Dermis microvascular lymphatic vessel endothelial cell (primary cell): ENCODE data around the gene L3MBTL4. TPM values are rescaled to one million over a fixed set of nuclear protein-coding genes. Genes with fewer than 3 reads are reported as not detected.
"Not testable (repeated sequence)": the region's sequence is repeated elsewhere in the genome, so short reads cannot be mapped to it uniquely, and the experiment has no call there.

ENCODE experiments used
- DNase-seq, 2 donors: peaks; one replicate each; pipeline versions ENCODE4 v3.0.0 to v3.0.0-alpha.2; 2010; ENCODE audit warnings: low read depth in 2 of 2
- total RNA-seq: library from RNA; depleted of rRNA; stranded (reverse); fragments of >200 nt; gene quantifications from 2 replicates; pipeline ENCODE4 v1.2.1, GENCODE V29; 2014

L3MBTL4 gene
- total RNA-seq, 1 donor from 2014 or later = 5.1 TPM

DNA sequence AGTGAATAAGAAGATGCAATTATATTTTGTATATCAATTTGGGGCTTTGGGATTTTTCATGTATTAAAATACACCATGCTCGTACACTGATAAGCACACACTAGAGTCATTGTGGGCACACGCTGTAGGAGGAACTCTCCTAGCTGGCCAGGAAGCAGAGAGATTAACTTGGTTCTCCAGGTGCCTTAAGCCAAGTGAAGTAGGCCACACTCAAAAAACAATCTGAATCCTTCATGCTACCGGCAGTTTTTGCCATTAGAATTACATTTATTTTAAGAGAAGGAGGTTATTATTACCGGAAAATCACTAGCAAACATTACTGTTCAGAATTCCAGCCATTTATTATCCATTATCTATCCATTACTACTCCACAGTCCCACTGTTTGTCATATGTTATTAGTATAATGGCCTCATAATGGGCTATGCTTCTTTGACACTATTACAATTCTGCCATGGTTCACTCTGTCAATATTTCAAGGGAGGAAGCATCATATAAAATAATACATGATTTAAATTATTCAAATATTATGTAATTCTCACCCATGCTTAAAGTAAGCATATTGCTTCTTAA lies 214.4 kb downstream of the L3MBTL4 start:
- no peak for DNase-seq

DNA sequence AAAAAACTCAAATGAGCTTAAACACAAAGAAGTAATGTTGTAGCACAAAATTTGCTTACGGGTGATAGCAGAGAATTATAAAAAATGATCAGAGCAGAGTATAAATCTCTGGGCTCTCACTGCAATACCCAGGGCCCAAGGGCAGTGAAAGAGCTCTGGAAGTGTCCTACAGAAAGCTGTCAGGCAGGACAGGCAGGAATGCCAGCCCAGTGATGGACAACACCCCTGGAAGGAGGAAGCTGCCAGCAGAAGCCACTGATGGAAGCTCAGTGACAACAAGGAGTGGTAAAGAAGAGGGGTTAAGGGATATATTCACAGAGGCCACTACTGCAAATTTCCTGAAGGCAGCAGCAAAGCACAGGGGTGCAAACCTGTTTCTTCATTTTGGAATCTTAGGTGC lies 214.9 kb downstream of the L3MBTL4 start:
- no peak for DNase-seq

DNA sequence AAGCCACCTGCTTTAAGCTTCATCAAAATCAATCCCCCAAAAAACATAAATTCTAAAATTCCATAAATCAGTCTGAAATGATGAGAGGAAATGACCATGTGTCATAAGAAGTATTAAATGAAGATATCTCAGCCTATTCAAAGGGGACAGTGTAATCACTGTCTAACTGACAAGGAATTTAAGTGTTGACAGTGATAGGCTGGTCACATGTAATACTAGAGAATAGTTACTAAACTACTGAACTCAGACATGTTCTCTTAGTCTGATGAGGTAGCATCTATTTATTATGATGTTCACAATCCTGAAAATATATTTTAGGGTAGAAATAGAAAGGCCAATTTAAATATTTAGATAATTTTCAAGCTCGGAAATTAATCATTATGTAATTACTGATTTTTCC lies 216.1 kb downstream of the L3MBTL4 start:
- no peak for DNase-seq

DNA sequence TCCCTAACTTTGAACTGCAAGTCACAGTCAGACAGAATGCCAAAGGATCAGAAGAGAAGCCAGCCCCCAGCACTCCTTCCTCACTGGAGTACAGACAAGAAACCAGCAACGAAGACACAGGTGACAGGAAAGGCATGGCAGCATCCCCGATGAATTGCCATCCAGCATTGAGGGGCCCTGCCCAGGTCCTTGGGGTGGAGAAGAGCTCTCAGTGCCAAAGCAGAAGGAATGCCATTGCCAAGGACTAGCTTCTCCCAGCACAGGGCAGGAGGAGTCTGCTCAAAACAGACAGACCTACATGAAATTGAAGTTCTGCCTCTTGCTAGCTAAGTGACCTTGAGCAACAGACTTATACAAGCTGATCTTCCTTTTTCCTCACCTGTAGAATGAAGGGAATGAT lies 220.1 kb downstream of the L3MBTL4 start:
- DNase-seq = no peak

DNA sequence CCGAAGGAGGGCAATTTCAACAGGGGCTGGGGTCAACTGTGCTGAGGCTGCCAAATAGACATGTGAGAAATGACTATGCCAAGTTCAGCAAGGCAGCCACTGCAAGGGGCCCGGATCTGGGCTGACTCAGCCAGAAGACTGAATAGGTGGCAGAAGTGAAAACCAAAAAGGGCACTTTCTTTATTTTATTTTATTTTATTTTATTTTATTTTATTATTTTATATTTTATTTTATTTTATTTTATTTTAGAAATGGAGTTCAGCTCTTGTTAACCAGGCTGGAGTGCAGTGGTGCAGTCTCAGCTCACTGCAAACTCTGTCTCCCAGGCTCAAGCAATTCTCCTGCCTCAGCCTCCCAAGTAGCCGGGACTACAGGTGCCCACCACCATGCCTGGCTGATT lies 228.9 kb downstream of the L3MBTL4 start:
- DNase-seq = not testable (repeated sequence)

DNA sequence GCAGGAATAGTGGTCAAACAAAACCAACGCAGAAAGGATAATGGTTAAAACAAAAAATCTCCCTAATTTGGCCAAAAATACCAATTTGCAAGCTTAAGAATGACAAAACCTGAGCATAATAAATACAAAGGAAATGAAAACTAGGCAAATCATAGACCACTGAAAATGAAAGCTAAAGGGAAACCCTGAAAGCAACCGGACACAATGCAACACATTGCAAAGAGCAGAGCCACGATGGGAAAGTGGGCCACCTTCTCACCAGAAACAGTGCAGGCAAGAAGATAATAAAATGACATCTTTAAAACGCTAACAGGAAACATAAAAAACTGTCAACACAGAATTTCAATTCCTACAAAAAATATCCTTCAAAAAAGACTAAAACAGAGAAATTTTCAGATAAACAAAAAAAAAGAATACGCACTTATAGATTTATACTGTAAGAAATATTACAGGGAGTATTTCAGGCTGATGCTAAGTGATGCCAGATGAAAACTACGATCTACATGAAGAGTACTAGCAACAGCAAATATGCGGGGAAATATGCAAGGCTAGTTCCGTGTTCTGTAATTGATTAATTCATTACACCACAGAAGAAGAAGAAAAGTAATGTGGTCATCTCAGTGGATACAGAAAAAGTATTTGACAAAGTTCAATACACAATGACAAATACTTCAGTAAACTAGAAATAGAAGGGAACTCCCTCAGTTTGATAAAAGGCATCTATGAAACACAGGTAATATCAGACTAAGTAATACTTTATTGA lies 239.5 kb downstream of the L3MBTL4 start:
- DNase-seq = no peak

DNA sequence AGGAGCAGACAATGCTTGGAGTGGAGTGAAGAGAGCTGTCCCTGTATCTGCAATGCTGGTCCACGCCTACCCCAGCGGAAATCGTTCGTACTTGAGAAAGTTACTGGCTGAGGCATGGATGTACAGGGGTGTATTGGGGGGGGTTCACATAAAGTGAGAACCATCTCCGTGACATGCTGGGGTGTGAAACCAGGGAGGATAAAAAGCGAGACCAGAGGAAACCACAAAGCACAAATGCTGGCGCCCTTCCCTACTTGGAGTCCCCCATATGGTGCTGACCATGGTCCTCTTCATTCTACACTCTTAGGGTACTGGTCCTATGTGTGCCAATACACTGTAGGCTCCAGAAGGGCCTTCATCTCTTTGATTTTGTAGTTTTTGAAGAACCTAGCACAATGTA lies 244.1 kb downstream of the L3MBTL4 start:
- no peak for DNase-seq

DNA sequence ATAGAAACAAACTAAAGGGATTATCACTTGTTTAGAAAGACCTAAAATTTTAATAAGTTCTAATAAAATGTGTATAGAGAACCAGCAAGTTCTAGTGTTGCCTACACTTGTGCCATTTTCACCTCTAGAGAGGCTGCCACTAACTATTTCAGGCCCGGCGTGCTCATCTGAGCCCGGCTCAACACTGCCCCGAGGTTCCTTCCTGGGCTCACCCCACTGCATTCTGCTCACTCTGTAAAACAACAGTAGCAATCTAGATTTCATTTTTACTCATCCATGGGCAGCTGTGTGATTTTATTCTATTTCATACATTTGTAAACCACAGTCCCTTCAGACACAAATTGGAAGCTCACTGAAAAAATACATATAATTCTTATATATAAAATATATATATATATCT lies 253.2 kb downstream of the L3MBTL4 start:
- DNase-seq = no peak

DNA sequence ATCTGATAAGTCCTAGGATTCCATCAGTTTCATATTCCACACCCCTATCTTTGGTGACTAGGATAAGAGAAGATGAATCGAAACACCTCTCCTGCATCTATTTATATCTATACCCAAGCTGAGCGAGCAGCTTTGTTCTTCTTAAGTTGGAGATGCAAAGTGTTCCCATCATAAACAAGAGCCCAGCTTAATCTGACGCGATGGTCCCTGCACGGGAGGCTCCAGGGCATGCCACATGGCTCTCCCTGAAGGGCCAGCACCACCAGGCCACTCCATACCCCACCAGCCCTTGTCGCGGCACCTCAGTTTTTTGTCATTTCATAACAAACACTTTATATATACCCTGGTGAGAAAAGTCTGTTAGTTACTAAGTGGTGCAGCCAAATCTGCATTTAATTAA lies 255.3 kb downstream of the L3MBTL4 start:
- no peak for DNase-seq

DNA sequence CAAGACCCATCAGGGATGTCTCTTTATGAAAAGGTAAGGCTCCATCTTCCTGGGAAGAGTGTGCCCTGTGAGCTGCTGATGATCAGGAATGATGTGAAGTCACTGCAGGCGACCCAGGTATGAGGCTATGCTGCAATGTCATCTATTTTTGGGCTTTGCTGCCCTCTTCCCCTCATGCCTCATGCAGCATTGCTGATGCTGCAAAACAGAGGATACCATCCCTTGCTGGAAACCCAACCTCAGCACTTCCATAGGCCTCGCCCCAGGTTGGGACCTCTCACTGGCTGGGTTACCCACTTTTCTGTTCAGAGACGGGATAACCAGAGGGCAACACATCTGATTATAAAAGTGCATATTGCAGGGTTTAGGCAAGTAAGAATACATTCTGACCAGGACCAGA lies 255.8 kb downstream of the L3MBTL4 start:
- no peak for DNase-seq

DNA sequence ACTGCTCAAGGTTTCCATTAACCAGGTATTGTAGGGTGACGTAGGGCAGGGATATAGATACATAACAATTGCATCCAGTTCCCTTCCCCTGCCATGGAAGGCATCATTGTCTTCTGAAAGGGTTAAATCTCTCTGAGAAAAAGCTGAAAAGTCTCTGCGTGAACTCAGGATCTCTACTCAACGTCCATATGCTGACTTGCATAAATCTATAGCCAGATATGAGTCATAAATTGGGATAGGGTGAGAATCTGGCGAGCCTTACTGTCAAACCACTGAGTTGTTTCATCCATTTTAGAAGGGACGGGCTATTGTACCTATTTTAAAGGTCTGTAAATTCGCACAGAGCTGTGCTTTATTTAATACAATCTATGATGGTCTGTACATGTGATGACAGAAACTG lies 258.3 kb downstream of the L3MBTL4 start:
- no peak for DNase-seq

DNA sequence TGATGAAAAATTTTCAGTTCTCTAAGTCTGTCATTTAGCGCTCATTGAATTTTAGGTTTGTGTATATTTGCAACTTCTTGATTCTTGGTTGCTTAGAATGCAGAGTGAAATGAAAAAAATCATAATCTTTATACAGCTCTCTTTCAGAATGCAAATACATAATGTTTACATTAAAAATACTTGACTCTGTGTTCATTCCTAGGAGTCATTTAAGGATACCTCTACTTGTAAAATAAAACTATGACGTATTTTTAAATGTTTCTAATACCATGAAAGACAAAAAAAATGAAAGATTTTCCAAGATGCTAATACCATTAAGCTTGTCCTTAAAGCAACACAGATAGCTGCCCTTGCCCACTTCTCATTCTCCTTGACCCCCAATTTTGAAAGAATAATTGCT lies 259.0 kb downstream of the L3MBTL4 start:
- DNase-seq = no peak

DNA sequence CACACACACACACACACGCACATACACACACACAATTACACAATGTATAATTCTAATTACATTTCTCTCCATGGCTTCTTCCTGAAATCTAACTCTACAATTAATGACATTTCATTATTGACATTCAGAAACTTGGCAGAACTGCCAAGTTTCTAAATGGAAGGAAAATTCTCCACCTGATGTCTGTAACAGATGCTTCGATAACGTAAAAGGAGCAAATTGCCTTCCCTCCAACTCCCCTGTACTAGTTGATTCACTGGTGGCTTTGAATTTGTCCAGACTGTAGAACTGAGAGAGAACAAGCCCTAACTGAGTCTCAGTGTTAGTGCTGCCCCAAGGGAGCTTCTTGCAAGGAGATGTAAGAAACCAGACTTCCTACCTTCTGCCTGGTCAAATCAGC lies 264.3 kb downstream of the L3MBTL4 start:
- DNase-seq = no peak

DNA sequence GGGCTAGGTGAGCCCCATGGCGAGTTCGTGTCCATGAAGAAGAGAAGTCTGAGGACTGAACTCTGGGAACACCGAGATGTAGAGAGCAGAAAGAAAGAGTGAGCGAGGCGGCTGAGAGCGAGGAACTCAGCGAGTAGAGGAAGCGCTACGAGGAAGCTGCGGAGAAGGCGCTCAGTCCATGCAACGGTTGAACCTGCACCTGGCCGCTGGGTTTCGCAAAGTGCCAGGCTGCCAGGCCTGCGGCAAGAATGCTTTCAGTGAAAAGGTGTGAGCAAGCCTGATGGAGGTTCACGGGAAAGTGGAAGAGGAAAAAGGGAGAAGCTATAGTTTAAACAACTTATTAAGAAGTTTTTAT lies 268.4 kb downstream of the L3MBTL4 start:
- DNase-seq = no peak

DNA sequence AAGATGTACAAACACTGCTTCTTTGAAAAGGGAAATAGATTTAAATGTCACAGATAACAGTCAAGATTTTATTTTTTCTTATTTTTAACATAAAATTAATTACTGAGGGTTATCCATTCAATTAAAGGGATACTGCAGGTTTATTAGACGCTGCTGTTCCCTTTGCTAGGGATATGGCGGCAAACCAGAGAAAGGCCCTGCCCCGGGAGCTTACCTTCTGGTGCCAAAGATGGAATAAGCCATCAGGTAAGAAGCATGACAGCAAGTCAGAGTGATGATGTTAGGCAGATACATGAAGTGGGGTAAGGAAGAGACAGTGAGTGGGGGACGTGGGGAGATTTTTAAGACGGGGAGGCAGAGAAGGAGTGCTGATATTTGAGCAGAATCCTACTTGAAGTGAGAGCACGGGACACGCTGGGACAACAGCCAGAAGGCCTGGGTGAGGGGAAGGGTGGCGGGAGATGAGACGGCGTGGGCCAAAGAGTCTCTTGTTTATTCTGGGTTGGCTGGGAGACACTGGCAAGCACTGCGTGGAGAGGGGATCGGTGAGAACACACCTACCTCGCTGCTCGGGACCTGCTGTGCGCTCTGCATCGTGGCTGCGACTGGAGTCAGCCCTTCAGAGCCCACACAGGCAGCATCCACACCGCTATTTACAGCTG lies 268.9 kb downstream of the L3MBTL4 start:
- DNase-seq = no peak

DNA sequence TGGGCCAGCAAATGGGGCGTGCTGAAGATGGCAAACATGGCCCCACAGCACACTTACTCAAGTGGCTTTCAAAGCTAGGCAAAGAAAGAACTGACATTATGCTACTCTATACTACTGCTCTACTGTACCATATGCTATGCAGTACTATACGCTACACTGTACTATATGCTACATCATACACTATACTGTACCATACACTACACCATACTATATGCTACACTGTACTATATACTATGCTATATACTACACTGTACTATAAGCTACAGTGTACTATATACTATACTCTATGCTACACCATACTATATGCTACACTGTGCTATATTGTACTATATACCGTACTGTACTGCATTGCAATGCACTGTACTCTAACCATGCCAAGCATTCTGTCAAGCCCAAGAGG lies 275.7 kb downstream of the L3MBTL4 start:
- DNase-seq = no peak

DNA sequence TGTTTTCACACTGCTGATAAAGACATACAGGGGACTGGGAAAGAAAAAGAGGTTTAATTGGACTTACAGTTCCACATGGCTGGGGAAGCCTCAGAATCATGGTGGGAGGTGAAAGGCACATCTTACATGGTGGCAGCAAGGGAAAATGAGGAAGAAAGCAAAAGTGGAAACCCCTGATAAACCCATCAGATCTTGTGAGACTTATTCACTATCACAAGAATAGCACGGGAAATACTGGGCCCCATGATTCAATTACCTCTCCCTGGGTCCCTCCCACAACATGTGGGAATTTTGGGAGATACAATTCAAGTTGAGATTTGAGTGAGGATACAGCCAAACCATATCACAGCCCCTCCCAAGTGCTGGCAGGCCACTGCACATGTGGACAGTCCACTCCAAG lies 278.8 kb downstream of the L3MBTL4 start:
- DNase-seq = not testable (repeated sequence)

DNA sequence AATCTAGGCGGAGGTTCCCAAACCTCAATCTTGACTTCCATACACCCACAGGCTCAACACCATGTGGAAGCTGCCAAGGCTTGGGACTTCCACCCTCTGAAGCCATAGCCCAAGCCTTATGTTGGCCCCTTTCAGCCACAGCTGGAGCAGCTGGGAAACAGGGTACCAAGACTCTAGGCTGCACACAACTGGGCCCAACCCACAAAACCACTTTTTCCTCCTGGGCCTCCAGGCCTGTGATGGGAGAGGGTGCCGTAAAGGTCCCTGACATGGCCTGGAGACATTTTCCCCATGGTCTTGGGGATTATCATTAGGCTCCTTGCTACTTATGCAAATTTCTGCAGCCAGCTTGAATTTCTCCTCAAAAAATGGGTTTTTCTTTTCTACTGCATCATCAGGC lies 279.7 kb downstream of the L3MBTL4 start:
- DNase-seq = not testable (repeated sequence)

DNA sequence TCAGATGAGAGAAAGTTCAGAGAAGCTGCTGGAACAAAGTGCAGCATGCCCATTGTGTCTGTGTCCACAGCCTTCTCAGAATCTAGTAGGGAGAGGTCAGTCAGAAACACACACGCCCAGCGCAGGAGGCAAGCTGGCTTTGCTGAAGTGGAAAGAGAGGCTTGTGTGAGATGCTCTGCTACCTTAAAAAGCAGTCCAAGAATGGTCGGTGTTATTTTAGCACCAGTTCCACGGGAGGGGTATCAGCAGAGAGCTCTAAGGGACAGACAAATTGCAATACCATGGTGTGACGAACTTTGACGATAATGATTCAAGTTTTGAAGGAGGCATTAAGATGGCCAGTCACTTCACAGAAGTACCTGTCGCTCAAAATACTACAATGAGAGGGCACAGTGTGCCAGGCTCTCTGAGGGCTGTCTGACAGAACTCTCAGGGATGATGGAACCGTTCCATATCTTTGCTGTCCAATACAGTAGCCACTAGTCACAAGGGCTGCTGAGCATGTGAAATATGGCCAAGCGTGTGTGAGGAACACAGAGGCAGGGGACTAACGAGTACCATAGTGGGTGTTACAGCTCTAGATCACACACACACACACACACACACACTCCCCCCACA lies 281.9 kb downstream of the L3MBTL4 start:
- no peak for DNase-seq

DNA sequence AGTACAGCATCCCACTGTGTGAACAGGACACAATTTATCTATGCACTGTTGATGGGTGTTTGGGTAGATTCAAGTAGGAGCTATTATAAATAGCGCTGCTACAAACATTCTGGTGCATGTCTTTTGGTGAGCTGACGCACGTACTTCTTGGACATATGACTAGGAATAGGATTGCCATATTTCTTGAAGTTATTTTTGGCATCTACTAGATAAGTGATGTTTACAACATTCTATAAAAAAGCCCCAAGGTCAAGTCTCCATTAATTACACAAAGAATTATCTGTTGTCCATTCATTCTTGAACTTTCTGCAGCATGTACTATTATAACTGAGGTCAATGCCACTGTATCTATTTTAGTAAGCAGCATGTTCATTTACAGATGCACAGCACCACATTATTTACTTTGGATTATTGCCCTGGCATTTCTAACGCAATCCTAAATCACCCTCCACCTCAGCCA lies 293.9 kb downstream of the L3MBTL4 start:
- DNase-seq = no peak

DNA sequence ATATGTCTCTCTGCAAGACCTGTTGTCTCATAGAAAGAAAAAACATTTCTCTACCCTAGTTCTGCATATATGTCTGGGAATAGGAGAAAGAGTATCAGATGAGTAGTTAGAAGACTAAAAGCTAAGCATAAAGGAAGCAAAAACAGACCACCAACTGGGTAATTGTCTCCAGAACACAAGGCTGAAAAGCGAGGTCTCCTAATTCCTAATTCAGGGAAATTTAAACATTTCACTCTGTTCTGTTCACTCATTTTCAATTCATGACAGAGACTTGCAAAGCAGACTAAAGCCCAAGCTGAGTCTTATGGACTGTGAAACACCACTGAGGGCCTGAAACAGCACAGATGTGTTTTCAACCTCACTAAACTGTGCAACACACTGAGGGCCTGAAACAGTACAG lies 294.9 kb downstream of the L3MBTL4 start:
- DNase-seq = no peak

DNA sequence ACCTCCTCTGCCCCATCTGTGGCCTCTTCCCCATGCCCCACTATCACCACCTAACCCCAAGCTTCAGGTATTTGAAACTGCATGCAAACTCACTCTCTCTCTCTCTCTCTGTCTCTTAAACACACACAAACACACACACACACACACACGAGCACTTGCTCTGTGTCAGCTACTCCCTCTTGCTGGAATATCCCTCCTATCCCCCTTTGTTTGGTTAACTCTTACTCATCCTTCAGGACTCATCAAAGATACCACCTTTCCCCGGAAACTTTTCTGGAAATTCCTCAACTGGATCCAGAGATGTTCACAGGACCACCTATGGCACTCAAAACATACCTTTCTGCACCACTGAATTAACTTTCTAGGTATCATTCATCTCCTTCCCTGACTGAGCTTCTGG lies 296.6 kb downstream of the L3MBTL4 start:
- DNase-seq = no peak

DNA sequence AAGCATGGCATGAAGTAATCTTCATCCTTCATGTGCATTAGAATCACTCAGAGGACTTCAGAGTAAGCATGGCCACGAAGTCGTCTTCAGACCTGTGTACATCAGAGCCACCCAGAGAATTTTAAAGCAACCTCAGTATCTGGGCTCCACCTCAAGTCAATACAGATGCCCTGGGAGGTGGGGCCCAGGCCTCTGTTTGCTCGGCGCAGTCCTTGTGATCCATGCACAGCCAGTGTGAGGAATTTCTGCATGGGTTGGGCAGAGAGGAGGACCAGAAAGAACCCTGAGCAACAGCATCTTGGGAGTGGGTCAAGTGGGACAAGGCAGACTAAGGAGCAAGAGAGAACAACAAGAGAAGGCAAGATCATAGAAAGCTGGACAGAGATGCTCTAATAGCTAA lies 299.0 kb downstream of the L3MBTL4 start:
- no peak for DNase-seq
